GM12878 (cell line): Measurements from ENCODE around the gene GAPDHS. TPM values are rescaled to one million over a fixed set of nuclear protein-coding genes. Genes with fewer than 3 reads are reported as not detected.

Experiments used
- ATAC-seq: fragments of 200-7000 bp; cut with Tn5 transposase; 3 replicates; pipeline ENCODE4 v1.9.1; 2020; ENCODE audit warnings: mild to moderate bottlenecking, moderate library complexity
- BruUV-seq: library from RNA; stranded (reverse); fragments of 400-500 nt; replicated peaks from 2 replicates; lab custom pipeline; 2021; lab: Mats Ljungman, UMichigan
- CTCF ChIA-PET: fragments of 300-600 bp; sonication (Branson Sonifier 250); formaldehyde crosslinking; extraction: SDS; loops from one replicate; lab custom pipeline; 2021; ENCODE audit warnings: inconsistent platforms; lab: Yijun Ruan, JAX
- POLR2A ChIA-PET: fragments of 350-600 bp; formaldehyde crosslinking; extraction: SDS; loops from one replicate; lab custom pipeline; 2021; ENCODE audit warnings: inconsistent platforms; lab: Charles Lee
- RAD21 ChIA-PET: fragments of 300-600 bp; sonication (Branson Sonifier 250); formaldehyde crosslinking; loops from one replicate; lab custom pipeline; 2023; ENCODE audit warnings: antibody characterized with exemption; ENCODE audit not compliant: unreplicated experiment; lab: Charles Lee
- SMC1A ChIA-PET: fragments of 300-600 bp; sonication (Branson Sonifier 250); formaldehyde crosslinking; loops from one replicate; lab custom pipeline; 2023; ENCODE audit not compliant: unreplicated experiment, uncharacterized antibody; lab: Charles Lee
- DNase-seq: peaks from one replicate; pipeline ENCODE4 v3.0.0-alpha.2; 2011; ENCODE audit warnings: low read depth, low spot score
- FAIRE-seq: peaks from 3 replicates; lab custom pipeline; 2011; peaks lifted over from hg19 to GRCh38; lab: Jason Lieb, UNC
- H2AFZ ChIP-seq: 2 replicates; pipeline ENCODE4 v1.6.0; 2011; ENCODE audit warnings: low read depth, low read length, control low read depth; ENCODE audit not compliant: control insufficient read depth
- H3K27ac ChIP-seq: 2 replicates; pipeline ENCODE4 v1.5.1; 2011; ENCODE audit warnings: control low read depth; ENCODE audit not compliant: control insufficient read depth, insufficient read depth
- H3K27me3 ChIP-seq, 2 experiments: replicated peaks in 1 of 2; 2 replicates each; pipeline versions ENCODE4 v1.6.0 to v1.6.1; 2011; ENCODE audit warnings: low read length in 1 of 2; ENCODE audit not compliant: control insufficient read depth in 2 of 2, insufficient read depth in 2 of 2
- H3K36me3 ChIP-seq, 2 experiments: 2 replicates each; pipeline ENCODE4 v1.5.1; 2011; ENCODE audit warnings: low read length in 1 of 2; ENCODE audit not compliant: control insufficient read depth in 2 of 2, insufficient read depth in 2 of 2
- H3K4me1 ChIP-seq: 2 replicates; pipeline ENCODE4 v1.6.1; 2011; ENCODE audit warnings: mild to moderate bottlenecking, low read length, moderate library complexity, mixed read lengths; ENCODE audit not compliant: control insufficient read depth, insufficient read depth
- H3K4me2 ChIP-seq: 2 replicates; pipeline ENCODE4 v1.6.0; 2011; ENCODE audit warnings: control low read depth; ENCODE audit not compliant: control insufficient read depth, insufficient read depth
- H3K4me3 ChIP-seq: fragments of 200-600 bp; sonication (generic); 2 replicates; pipeline ENCODE4 v1.5.1; 2016
- H3K79me2 ChIP-seq: 2 replicates; pipeline ENCODE4 v1.6.0; 2011; ENCODE audit warnings: low read length; ENCODE audit not compliant: control insufficient read depth, insufficient read depth
- H3K9ac ChIP-seq: 2 replicates; pipeline ENCODE4 v1.8.0; 2011; ENCODE audit warnings: low read length, control low read depth, mixed read lengths; ENCODE audit not compliant: control insufficient read depth, insufficient read depth
- H3K9me3 ChIP-seq: replicated peaks from 3 replicates; pipeline ENCODE4 v1.5.1; 2011; ENCODE audit warnings: mild to moderate bottlenecking, low read length; ENCODE audit not compliant: control insufficient read depth, insufficient read depth
- H4K20me1 ChIP-seq: 2 replicates; pipeline ENCODE4 v1.6.0; 2011; ENCODE audit not compliant: control insufficient read depth, insufficient read depth
- DPF2 ChIP-seq: fragments of 450-650 bp; IDR thresholded peaks from 2 replicates; pipeline ENCODE4 v1.6.1; 2017; ENCODE audit warnings: mild to moderate bottlenecking
- E4F1 ChIP-seq: fragments of 450-650 bp; IDR thresholded peaks from 2 replicates; pipeline ENCODE4 v1.6.1; 2018; ENCODE audit warnings: borderline replicate concordance, mild to moderate bottlenecking; ENCODE audit not compliant: partially characterized antibody
- HDAC6 ChIP-seq: fragments of 200-600 bp; sonication (generic); IDR thresholded peaks from one replicate; pipeline ENCODE4 v1.8.0; 2017; ENCODE audit warnings: antibody characterized with exemption; ENCODE audit not compliant: unreplicated experiment
- IKZF1 ChIP-seq: fragments of 450-650 bp; conservative IDR thresholded peaks from 2 replicates; pipeline ENCODE4 v1.6.1; 2017; ENCODE audit warnings: antibody characterized with exemption, mild to moderate bottlenecking
- NFXL1 ChIP-seq: fragments of 450-650 bp; IDR thresholded peaks from 2 replicates; pipeline ENCODE4 v1.6.1; 2017; ENCODE audit warnings: antibody characterized with exemption, mild to moderate bottlenecking, borderline replicate concordance
- PBX3 ChIP-seq: IDR thresholded peaks from 2 replicates; pipeline ENCODE4 v1.6.1; 2011; ENCODE audit warnings: mild to moderate bottlenecking, low read depth, low read length, moderate library complexity; ENCODE audit not compliant: insufficient replicate concordance
- RAD51 ChIP-seq: fragments of 450-650 bp; IDR thresholded peaks from 2 replicates; pipeline ENCODE4 v1.6.1; 2016; ENCODE audit warnings: moderate library complexity, mild to moderate bottlenecking, inconsistent platforms
- RUNX3 ChIP-seq: IDR thresholded peaks from 2 replicates; pipeline ENCODE4 v1.6.1; 2012; ENCODE audit warnings: low read length, inconsistent platforms
- YBX1 ChIP-seq: fragments of 450-650 bp; IDR thresholded peaks from 2 replicates; pipeline ENCODE4 v1.6.1; 2016; ENCODE audit warnings: antibody characterized with exemption
- ZNF217 ChIP-seq: fragments of 450-650 bp; IDR thresholded peaks from 2 replicates; pipeline ENCODE4 v1.6.1; 2017; ENCODE audit warnings: antibody characterized with exemption, mild to moderate bottlenecking
- WGBS: methylation state at CpG from one replicate; pipeline ENCODE4 v1.1.6; 2016; ENCODE audit warnings: low lambda C conversion rate; ENCODE audit not compliant: insufficient replicate concordance, insufficient coverage; ENCODE audit errors: missing lambda C conversion rate; 5-methylcytosine and 5-hydroxymethylcytosine counted together
- in situ Hi-C: fragments of 300-500 bp; cut with MboI; formaldehyde crosslinking; loops from 9 replicates; pipeline ENCODE4 v1.14.3; 2018; ENCODE audit warnings: mixed read lengths
- intact Hi-C: fragments of 100-400 bp; cut with micrococcal nuclease; formaldehyde crosslinking; loops from one replicate; pipeline ENCODE4 v1.14.2; 2022; ENCODE audit not compliant: unreplicated experiment
- polyA plus RNA-seq, 11 experiments: library from polyadenylated mRNA; depleted of rRNA in 4 of 11; unstranded in 6 of 11; stranded (reverse) in 5 of 11; fragments of >200 nt; fragmentation: Nextera tagmentation in 4 of 11; fragmentation: Illumina TruSeq in 1 of 11; extraction: Ambion mirVana in 4 of 11; extraction: Trizol in 1 of 11; gene quantifications; 1 replicate in 1 of 11; 2 replicates in 10 of 11; pipeline versions ENCODE4 v1.2.1 to v1.2.3, GENCODE V29; 2011 to 2016; ENCODE audit warnings: inconsistent platforms in 2 of 11, missing spikeins in 2 of 11, low read depth in 1 of 11
- total RNA-seq, 4 experiments: library from RNA; depleted of rRNA in 3 of 4; stranded (reverse); fragments of >200 nt in 3 of 4; fragmentation: Illumina TruSeq in 1 of 4; extraction: Trizol in 1 of 4; gene quantifications; 2 replicates each; pipeline versions ENCODE4 v1.2.1 to v1.2.3, GENCODE V29; 2013 to 2021
- TF ChIP-seq, protein P1 (sequence below): fragments of 450-650 bp; IDR thresholded peaks from 2 replicates; pipeline ENCODE4 v1.6.1; 2017; ENCODE audit warnings: mild to moderate bottlenecking, moderate library complexity

GAPDHS gene
- total and polyA plus RNA-seq, 10 of the 15 experiments (the other 5 are each of a cell fraction or from before 2014, with no cell fraction given), result 0.08 TPM; not detected in 9

GRCh38 chr19:35558400-35559280, 25.4 kb downstream of the GAPDHS start:
- ChIA-PET SMC1A (interaction anchor here (1.1 kb wide), 1 partner anchor 46 kb away, joined by 3 read pairs; no protein-coding TSS in a partner anchor), RAD21 (interaction anchor here (0.6 kb wide), 1 partner anchor 35 kb away, joined by 3 read pairs; no protein-coding TSS in a partner anchor), CTCF (interaction anchor here (0.6 to 2.6 kb wide), 4 partner anchors 10 to 143 kb away, joined by 3 to 17 read pairs (median 4); no protein-coding TSS in a partner anchor), POLR2A (interaction anchor here (1.0 kb wide), 1 partner anchor 90 kb away, joined by 3 read pairs; the partner anchor contains the start of gene COX6B1)
- no peak for DNase-seq
- H3K36me3 ChIP-seq, result no peaks in the 10 kb centered on the region; a peak in 1 of 4 replicates
- no TSS peak for BruUV-seq
- H3K9me3 ChIP-seq, result no peaks in the 10 kb centered on the region; the same call in 2 of the 3 replicates
- ATAC-seq, result peak; percentile 34
- H3K27me3 ChIP-seq, result no peaks in the 10 kb centered on the region; a peak in 2 of 4 replicates
- no peak overlapping the region for H2AFZ ChIP-seq
- no peaks in the 10 kb centered on the region for H3K79me2 ChIP-seq
- TF ChIP-seq HDAC6 (no peak), RAD51 (no peak), ZNF217 (no peak), RUNX3 (peak; percentile 76), E4F1 (no peak), YBX1 (no peak), IKZF1 (0 out of 2 replicates have a peak, but pooled peaks have one; percentile 3), PBX3 (peak; percentile 13), NFXL1 (no peak), DPF2 (0 out of 2 replicates have a peak, but pooled peaks have one; percentile 15)
- TF ChIP-seq, protein P1, sequence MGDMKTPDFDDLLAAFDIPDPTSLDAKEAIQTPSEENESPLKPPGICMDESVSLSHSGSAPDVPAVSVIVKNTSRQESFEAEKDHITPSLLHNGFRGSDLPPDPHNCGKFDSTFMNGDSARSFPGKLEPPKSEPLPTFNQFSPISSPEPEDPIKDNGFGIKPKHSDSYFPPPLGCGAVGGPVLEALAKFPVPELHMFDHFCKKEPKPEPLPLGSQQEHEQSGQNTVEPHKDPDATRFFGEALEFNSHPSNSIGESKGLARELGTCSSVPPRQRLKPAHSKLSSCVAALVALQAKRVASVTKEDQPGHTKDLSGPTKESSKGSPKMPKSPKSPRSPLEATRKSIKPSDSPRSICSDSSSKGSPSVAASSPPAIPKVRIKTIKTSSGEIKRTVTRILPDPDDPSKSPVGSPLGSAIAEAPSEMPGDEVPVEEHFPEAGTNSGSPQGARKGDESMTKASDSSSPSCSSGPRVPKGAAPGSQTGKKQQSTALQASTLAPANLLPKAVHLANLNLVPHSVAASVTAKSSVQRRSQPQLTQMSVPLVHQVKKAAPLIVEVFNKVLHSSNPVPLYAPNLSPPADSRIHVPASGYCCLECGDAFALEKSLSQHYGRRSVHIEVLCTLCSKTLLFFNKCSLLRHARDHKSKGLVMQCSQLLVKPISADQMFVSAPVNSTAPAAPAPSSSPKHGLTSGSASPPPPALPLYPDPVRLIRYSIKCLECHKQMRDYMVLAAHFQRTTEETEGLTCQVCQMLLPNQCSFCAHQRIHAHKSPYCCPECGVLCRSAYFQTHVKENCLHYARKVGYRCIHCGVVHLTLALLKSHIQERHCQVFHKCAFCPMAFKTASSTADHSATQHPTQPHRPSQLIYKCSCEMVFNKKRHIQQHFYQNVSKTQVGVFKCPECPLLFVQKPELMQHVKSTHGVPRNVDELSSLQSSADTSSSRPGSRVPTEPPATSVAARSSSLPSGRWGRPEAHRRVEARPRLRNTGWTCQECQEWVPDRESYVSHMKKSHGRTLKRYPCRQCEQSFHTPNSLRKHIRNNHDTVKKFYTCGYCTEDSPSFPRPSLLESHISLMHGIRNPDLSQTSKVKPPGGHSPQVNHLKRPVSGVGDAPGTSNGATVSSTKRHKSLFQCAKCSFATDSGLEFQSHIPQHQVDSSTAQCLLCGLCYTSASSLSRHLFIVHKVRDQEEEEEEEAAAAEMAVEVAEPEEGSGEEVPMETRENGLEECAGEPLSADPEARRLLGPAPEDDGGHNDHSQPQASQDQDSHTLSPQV, result no peak
- intact Hi-C loops (no loop called here), in situ Hi-C loops (no loop called here)
- peaks cover 30% of the 10 kb centered on the region for H3K4me1 ChIP-seq
- H3K4me3 ChIP-seq, result peak overlapping the region; percentile 36; the same call in 1 of the 2 replicates
- no peak for FAIRE-seq
- no peak overlapping the region for H3K9ac ChIP-seq
- H3K27ac ChIP-seq, result no peak overlapping the region
- H3K4me2 ChIP-seq, result peak overlapping the region; percentile 90
- H4K20me1 ChIP-seq, result no peaks in the 10 kb centered on the region
- 51% methylated on average over 48 of the region's 53 CpGs for WGBS
